GM11168 (cell line): ENCODE data around the gene RECQL5.

Experiments
- in situ Hi-C: fragments of 300-500 bp; cut with MboI; formaldehyde crosslinking; loops from one replicate; pipeline ENCODE4 v1.12.0; 2022; ENCODE audit warnings: low sequenced_read_pairs; ENCODE audit not compliant: unreplicated experiment

The RECQL5 gene

GRCh38 chr17:75622771-75623273 lies 44.1 kb downstream of the RECQL5 start:
- in situ Hi-C loops, result no loop called here

DNA sequence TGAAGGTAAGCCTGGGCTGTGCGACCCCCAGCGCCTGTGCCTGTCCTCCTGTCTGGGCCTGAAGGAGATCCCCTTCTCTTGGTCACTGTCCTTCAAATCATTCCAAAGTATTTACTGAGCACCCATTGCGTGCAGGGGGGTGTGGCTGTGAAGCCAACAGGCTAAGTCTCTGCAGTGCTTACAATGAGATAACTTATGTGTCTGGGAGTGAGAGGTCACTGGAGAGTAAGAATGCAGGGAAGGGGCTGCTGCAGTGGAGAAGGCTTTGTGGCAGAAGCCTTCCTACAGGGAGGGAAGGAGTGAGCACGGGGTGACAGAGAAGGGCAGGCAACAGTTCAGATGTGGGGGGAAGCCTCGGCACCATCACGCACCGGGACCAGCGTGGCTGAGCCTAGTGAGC lies 44.9 kb downstream of the RECQL5 start:
- in situ Hi-C loops, result no loop called here

GRCh38 chr17:75621489-75621888 lies 45.5 kb downstream of the RECQL5 start:
- in situ Hi-C loops, result no loop called here

- in situ Hi-C loops, result loop anchor here (5.0 kb wide), 1 partner anchor 133 kb away; no protein-coding TSS in a partner anchor
Measured at GRCh38 chr17:75619506-75620431, 47.2 kb downstream of the RECQL5 start.

DNA sequence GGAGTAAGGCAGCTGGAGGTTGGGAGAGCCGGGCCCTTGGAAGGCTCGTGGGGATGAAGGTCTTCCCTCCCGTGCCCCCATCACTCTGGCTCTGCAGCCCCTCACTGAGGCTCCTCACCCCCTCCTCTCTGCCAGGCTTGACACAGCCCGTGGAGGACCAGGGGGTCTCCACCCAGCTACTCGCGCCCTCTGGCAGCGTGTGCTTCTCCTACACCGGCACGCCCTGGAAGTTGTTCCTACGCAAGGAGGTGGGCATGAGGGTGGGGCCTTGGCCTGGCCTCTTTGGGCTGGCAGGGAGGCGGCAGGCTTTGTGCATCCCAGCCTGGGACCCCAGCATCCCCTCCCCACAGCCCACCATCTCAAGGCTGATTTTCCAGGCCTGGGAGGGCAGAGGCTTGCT lies 49.3 kb downstream of the RECQL5 start:
- in situ Hi-C loops, result loop anchor here (5.0 kb wide), 1 partner anchor 135 kb away; no protein-coding TSS in a partner anchor

DNA sequence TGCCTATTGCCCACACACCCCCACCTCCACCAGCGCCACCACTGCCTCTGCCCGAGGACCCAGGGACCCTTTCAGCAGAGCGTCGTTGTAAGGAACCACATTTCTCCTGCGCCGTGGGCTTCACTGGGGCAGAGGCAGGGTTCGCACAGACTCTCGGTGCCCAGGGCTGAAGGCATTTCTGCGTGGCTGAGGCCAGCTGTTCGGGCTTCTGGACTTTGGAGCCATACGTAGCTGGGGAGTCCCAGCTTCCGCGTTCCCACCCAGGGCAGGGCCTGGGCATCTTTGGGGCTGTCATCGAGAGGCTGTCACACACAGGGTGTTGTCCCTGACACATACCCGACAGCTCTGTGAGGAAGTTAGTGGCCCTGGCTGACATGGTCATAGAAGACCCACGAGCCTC lies 49.7 kb downstream of the RECQL5 start:
- in situ Hi-C loops, result loop anchor here (5.0 kb wide), 1 partner anchor 135 kb away; no protein-coding TSS in a partner anchor

GRCh38 chr17:75616521-75617122 lies 50.3 kb downstream of the RECQL5 start:
- in situ Hi-C loops, result loop anchor here (5.0 kb wide), 1 partner anchor 136 kb away; no protein-coding TSS in a partner anchor

- in situ Hi-C loops, result loop anchor here (5.0 kb wide), 1 partner anchor 137 kb away; no protein-coding TSS in a partner anchor
Measured at GRCh38 chr17:75615301-75615700, 51.7 kb downstream of the RECQL5 start.

GRCh38 chr17:75614556-75615270 lies 52.2 kb downstream of the RECQL5 start:
- in situ Hi-C loops, result loop anchor here (5.0 kb wide), 1 partner anchor 138 kb away; no protein-coding TSS in a partner anchor

- in situ Hi-C loops, result no loop called here
Measured at GRCh38 chr17:75614006-75614405, 52.9 kb downstream of the RECQL5 start.

GRCh38 chr17:75612906-75613626 lies 53.9 kb downstream of the RECQL5 start:
- in situ Hi-C loops, result no loop called here

- in situ Hi-C loops, result no loop called here
Measured at GRCh38 chr17:75611851-75612429, 55.0 kb downstream of the RECQL5 start.

DNA sequence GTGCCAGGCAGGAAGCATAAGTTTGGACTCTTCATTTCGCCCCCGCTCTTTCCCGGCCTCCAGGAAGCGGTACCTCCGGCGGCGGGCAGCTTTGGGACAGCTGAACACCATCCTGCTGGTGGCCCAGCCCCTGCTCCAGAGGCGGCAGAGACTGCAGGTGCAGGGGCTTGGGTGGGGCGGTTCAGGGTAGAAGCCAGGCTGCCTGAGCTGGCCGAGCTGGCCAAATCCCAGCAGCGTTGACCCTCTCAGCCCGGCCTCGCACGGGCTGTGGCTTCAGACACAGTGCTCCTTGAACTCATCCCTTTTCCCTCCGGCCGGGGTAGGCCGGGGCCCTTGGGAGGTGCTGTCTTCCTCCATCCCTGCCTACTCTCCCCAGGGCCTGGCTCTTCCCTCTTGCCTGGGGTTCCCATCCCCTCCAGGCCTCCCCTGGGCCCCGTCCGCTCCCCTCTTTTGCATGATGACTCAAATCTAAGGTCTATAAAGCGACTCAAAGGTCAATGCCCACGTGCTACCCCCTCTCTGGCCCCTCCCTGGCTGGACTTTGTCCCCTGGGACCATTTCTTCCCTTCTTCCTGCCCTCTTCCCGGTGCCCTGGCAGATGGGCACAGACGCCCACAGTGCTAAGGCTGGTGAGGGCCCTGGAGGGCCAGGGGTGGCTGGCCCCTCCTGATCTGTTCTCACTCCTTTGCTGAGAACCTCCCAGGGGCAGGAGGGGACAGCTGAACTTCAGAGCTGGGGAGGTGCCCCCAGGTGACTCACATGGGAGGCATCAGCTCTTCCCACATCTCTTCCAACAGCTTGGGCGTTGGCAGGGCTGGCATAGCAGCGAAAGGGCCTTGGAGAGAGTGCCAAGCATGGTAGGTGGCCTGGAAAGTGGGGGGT lies 56.6 kb downstream of the RECQL5 start:
- in situ Hi-C loops, result no loop called here

DNA sequence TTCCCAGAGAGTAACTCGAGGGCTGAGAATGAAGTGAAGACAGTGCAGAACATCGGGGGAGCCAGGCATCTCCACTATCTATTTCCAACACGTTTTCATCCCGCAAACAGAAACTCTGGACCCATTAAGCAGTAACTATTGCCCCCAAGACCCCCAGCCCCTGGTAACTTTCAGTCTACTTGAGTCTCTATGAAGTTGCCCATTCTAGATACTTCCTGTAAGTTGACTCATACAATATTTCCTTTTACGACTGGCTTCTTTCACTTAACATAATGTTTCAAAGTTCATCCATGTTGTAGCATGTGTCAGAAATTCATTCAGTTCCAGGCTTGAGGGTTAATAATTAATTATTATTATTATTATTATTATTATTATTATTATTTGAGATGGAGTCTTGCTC lies 59.9 kb downstream of the RECQL5 start:
- in situ Hi-C loops, result no loop called here

DNA sequence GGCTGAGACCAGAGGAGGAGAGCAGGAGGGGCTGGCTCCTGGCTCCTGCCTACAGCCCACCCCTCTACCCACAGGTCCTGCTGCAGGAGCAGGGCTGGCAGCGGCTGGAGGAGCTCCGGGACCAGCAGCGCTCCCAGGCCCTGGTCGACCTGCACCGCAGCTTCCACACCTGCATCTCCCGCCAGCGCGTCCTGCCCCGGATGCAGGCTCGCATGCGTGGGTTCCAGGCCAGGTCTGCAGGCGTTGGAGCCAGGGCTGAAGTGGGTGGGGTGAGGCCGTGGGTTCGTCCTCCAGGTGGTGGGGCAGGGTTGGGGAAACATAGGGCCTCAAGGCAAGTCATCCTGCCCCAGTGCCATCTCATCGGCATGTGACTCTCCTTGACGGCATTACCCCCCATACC lies 61.2 kb downstream of the RECQL5 start:
- in situ Hi-C loops, result no loop called here

GRCh38 chr17:75604034-75604695 lies 62.8 kb downstream of the RECQL5 start:
- in situ Hi-C loops, result no loop called here

DNA sequence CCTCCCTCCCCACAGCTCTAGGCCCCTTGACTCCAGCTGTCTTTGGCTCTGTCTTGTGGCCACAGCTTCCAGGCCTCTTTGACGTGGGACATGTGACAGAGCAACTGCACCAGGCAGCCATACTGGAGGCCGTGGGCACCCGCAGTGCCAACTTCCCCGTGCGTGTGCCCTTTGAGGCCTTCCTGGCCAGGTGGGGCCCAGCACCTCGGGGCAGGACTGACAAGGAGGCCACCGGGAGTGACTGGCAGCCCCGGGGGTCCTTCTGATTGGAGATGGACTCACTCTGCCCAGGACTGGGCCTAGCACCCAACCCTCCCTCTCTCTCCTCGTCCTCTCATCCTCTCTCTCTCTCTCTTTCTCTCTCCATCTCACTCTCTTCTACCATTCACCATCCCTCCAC lies 63.8 kb downstream of the RECQL5 start:
- in situ Hi-C loops, result no loop called here

- in situ Hi-C loops, result no loop called here
Measured at GRCh38 chr17:75602644-75603043, 64.3 kb downstream of the RECQL5 start.
